ENCODE results near the gene CPA2. TPM values are rescaled to one million over a fixed set of nuclear protein-coding genes. Genes with fewer than 3 reads are reported as not detected.

The CPA2 gene
- total and polyA plus RNA-seq, 2 of the 4 experiments (the other 2 are of a cell fraction) = 0.05 TPM; not detected in 1

- POLR2A ChIA-PET (ENCODE audit: unreplicated experiment) = interaction anchor here (1.0 kb wide), 1 partner anchor 19 kb away, joined by 3 read pairs; the partner anchor contains the start of gene CPA4
Measured at GRCh38 chr7:130273933-130274255, 7.2 kb downstream of the CPA2 start.

More at GRCh38 chr7:130273933-130274255, 7.2 kb downstream of the CPA2 start:
- H2AFZ ChIP-seq (replicated peaks; ENCODE audit: low read length, poor library complexity) = peak overlapping the region; percentile 78
- H3K18ac ChIP-seq (ENCODE audit: low read depth, low read length) = peak overlapping the region; percentile 46; the same call in 1 of the 2 replicates
- H3K9me1 ChIP-seq (ENCODE audit: insufficient read depth, low read length) = no peaks in the 10 kb centered on the region; the same call in 1 of the 2 replicates
- peak overlapping the region; percentile 43; the same call in 1 of the 2 replicates for H4K91ac ChIP-seq (ENCODE audit: insufficient read depth, low read depth, low read length)
- peak overlapping the region; percentile 60; the same call in 1 of the 2 replicates for H3K4ac ChIP-seq (ENCODE audit: low read depth, low read length)
- CTCF ChIA-PET = interaction anchor here (1.0 kb wide), 2 partner anchors 13 to 17 kb away, joined by 3 to 7 read pairs; no protein-coding TSS in a partner anchor
- H4K8ac ChIP-seq (ENCODE audit: low read depth in 2 of 2, low read length in 2 of 2) = peak overlapping the region in 1 of 2 experiments; percentile 24; a peak in 1 of 4 replicates
- H3K14ac ChIP-seq (replicated peaks; ENCODE audit: low read depth, low read length) = peak overlapping the region; percentile 43; the same call in 1 of the 2 replicates
- no peak overlapping the region for H2BK5ac ChIP-seq (ENCODE audit: low read depth, low read length, poor library complexity, severe bottlenecking)
- no TSS peak for BruUV-seq (replicated peaks)
- H3K23ac ChIP-seq (ENCODE audit: low read depth, low read length) = 0 out of 2 replicates have a peak overlapping the region, but pooled peaks have one; percentile 51
- H3K36me3 ChIP-seq (ENCODE audit: control insufficient read depth, insufficient read depth, low read length) = no peaks in the 10 kb centered on the region
- H2BK20ac ChIP-seq (ENCODE audit: low read depth, low read length) = peak overlapping the region; percentile 18
- no peaks in the 10 kb centered on the region for H4K20me1 ChIP-seq (ENCODE audit: insufficient read depth, low read length)
- peak overlapping the region; percentile 39; the same call in 1 of the 2 replicates for H4K5ac ChIP-seq (ENCODE audit: low read depth, low read length)
- H2AK5ac ChIP-seq (ENCODE audit: low read depth, low read length) = no peak overlapping the region
- intact Hi-C loops (cut with micrococcal nuclease) = no loop called here
- H3K9ac ChIP-seq (ENCODE audit: low read depth, low read length) = 0 out of 2 replicates have a peak overlapping the region, but pooled peaks have one; percentile 23
- H2AK9ac ChIP-seq (replicated peaks; ENCODE audit: low read depth, low read length, poor library complexity) = no peak overlapping the region
- WGBS, 2 experiments (ENCODE audit: extremely low coverage in 2 of 2, insufficient read length in 1 of 2) = 0% methylated on average over 1 of the region's 11 CpGs; no CpG with 5 or more reads in 1 of the 2 experiments
- H3K4me1 ChIP-seq (ENCODE audit: control insufficient read depth, insufficient read depth, low read length) = peaks cover 13% of the 10 kb centered on the region
- dilution Hi-C loops (cut with HindIII; ENCODE audit: low sequenced_read_pairs, unreplicated experiment) = no loop called here
- H3K27me3 ChIP-seq (ENCODE audit: control insufficient read depth, insufficient read depth, low read length) = peaks cover 2% of the 10 kb centered on the region; the same call in 1 of the 2 replicates
- no peak overlapping the region for H3K56ac ChIP-seq (ENCODE audit: extremely low read depth, insufficient read depth, low read length)
- TF ChIP-seq CTCF (conservative IDR thresholded peaks at IDR 0.05; ENCODE audit: low read depth, low read length) (no peak), CEBPB (IDR thresholded peaks at IDR 0.05; ENCODE audit: low read depth, low read length) (peak; percentile 42; the same call in 1 of the 2 replicates), MAFK (IDR thresholded peaks at IDR 0.05; ENCODE audit: low read depth, low read length) (no peak)
- H2BK120ac ChIP-seq (ENCODE audit: low read depth, low read length) = peak overlapping the region; percentile 78; the same call in 1 of the 2 replicates
- no peak overlapping the region for H3K4me3 ChIP-seq (ENCODE audit: insufficient read depth, low read depth, low read length)
- H3K4me2 ChIP-seq (ENCODE audit: low read depth, low read length) = peak overlapping the region; percentile 38
- no peaks in the 10 kb centered on the region for H3K9me3 ChIP-seq (ENCODE audit: control insufficient read depth, insufficient read depth, low read length)
- H2BK15ac ChIP-seq (ENCODE audit: low read depth, low read length) = 0 out of 3 replicates have a peak overlapping the region, but pooled peaks have one; percentile 60
- no peak for ATAC-seq (ENCODE audit: low read depth)
- peak; percentile 68 for DNase-seq
- in situ Hi-C loops (cut with MboI; ENCODE audit: low sequenced_read_pairs) = no loop called here
- no peak overlapping the region for H3K27ac ChIP-seq (ENCODE audit: insufficient read depth, low read length)
- H3K79me1 ChIP-seq (ENCODE audit: low read depth in 1 of 2, low read length in 2 of 2) = no peaks in the 10 kb centered on the region
